GM18858 (cell line): Measurements from ENCODE around the gene NABP2.
A peak's percentile ranks its signal among the peaks of the same experiment; 100 is the strongest.
"Not testable (repeated sequence)": the region's sequence is repeated elsewhere in the genome, so short reads cannot be mapped to it uniquely, and the experiment has no call there.

Source experiments
- ATAC-seq: cut with Tn5 transposase; IDR thresholded peaks from one replicate; pipeline ENCODE4 v1.9.1; 2021; ENCODE audit not compliant: unreplicated experiment

The NABP2 gene

GRCh38 chr12:56224102-56224701 is at the start of gene NABP2:
TSS of gene NABP2 (plus strand) at chr12:56224342. CDS start at chr12:56224857, 515 bp downstream.
- peak; percentile 66 for ATAC-seq

DNA sequence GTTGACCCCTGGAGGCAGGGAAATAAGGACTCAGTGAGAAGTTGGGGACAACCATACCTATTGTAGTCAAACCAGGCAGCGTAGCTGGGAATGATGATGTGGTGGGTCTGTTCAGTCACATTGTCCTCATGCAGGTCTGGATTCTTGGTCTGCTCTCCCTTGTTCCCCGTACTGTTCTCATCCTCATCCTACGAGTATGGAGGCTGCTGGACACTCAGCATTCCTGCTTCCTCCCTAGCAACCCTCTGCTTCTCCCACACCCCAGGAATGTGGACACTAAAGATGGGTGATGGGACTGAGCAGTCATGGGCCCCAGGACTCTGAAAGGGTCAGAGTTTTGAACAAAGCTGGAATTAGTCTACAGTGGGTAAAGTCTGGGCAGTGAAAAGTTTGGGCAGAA is 45.8 kb upstream of the NABP2 start:
- ATAC-seq: no peak

GRCh38 chr12:56186957-56187356 is 37.2 kb upstream of the NABP2 start:
- ATAC-seq: no peak

GRCh38 chr12:56188131-56188777 is 35.9 kb upstream of the NABP2 start:
- ATAC-seq: no peak

GRCh38 chr12:56188778-56189098 is 35.4 kb upstream of the NABP2 start:
- no peak for ATAC-seq

GRCh38 chr12:56189099-56189917 is 34.8 kb upstream of the NABP2 start, which contains the start of gene SMARCC2:
TSS of gene SMARCC2 (minus strand) at chr12:56189483. CDS start at chr12:56189461, 22 bp downstream.
- ATAC-seq: no peak

DNA sequence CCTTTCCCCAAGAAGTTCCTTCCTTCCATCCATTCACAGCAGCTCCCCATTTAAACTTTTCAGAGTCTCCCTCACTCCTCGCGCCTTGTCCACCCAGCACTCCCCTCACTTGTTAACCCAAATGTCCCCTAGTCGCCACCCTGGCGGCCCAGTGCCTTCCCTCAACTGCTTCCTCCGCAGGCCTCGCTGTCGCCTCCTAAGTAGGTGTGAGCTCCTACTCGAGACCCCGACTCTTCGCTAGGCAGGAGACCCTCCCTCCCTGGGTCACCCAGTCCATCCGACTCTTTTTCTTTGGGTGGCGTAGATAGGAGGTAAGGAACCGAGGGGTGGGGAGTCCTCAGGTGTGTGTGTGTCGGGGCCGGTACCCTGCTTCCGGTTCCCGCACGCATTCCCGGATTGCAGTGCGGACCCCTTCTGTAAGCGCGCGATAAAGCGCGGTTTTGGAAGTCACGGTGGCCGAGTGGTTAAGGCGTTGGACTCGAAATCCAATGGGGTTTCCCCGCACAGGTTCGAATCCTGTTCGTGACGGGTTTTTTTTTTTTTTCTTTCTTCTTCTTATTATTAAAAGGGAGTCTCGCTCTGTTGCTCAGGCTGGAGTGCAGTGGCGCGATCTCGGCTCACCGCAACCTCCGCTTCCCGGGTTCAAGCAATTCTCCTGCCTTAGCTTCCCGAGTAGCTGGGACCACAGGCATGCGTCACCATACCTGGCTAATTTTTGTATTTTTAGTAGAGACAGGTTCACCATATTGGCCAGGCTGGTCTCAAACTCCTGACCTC is 34.0 kb upstream of the NABP2 start:
- no peak for ATAC-seq

DNA sequence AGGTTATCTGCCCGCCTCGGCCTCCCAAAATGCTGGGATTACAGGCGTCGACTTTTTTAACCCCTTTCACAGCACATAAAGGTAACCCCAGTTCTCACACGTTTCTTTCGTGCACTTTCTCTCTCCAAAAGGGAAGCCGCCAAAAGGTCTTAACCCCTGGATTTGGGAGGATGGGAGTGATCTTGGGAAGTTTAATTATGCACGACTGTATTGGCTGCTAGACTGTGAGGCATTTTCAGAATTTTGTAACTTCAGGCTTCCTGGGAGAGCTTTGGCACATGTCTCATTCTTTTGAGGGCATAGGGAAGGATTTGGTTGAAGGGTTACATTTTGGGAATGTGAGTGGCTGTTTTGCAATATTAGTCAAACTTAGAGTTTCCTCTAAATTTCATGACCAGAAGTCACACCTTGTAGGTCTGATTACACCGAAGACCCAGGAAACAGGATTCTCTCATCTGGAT is 33.4 kb upstream of the NABP2 start:
- ATAC-seq: no peak

DNA sequence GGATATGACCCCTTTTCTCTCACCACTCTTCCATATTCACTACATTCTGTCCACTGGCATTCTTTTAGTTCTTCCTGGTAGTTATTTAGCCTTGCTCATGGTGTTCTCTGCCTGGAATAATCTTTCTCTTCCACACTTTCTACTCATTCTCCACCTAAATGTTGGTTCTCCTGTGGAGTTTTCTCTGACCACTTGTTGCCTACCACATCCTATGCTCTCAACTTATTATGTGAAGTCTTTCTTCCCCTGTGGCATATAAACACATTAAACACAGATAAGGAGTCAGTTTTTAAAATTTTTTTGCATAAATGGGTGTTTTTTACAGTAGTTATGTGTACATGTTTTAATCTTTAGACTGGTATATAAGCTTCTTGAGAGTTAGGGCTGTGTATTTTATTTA is 31.6 kb upstream of the NABP2 start:
- ATAC-seq: no peak

- ATAC-seq: no peak
Measured at GRCh38 chr12:56193025-56193578, 31.0 kb upstream of the NABP2 start.

DNA sequence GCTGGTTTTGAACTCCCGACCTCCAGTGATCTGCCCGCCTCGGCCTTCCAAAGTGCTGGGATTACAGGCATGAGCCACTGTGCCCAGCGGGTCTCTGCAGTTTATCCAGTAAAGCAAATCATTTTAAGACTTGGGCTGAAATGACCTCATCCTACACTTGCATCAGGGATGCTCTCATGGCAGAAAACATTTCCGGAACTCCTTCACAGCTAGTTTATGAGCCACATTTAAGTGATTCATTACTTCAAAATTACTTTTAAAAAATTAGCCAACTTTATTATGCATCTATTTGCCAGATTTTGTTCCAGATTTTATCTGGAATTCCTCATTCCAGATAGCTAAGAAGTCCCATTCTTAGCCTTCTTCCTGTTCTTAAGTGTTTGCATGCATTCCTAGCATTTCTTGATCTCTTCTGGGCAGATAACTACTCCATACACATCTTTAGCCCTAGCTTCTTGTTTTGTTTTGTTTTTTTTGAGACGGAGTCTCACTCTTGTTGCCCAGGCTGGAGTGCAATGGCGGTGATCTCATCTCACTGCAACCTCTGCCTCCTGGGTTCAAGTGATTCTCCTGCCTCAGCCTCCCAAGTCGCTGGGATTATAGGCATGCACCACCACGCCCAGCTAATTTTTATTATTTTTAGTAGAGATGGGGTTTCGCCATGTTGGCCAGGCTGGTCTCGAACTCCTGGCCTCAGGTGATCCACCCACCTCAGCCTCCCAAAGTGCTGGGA is 27.2 kb upstream of the NABP2 start:
- ATAC-seq: not testable (repeated sequence)

DNA sequence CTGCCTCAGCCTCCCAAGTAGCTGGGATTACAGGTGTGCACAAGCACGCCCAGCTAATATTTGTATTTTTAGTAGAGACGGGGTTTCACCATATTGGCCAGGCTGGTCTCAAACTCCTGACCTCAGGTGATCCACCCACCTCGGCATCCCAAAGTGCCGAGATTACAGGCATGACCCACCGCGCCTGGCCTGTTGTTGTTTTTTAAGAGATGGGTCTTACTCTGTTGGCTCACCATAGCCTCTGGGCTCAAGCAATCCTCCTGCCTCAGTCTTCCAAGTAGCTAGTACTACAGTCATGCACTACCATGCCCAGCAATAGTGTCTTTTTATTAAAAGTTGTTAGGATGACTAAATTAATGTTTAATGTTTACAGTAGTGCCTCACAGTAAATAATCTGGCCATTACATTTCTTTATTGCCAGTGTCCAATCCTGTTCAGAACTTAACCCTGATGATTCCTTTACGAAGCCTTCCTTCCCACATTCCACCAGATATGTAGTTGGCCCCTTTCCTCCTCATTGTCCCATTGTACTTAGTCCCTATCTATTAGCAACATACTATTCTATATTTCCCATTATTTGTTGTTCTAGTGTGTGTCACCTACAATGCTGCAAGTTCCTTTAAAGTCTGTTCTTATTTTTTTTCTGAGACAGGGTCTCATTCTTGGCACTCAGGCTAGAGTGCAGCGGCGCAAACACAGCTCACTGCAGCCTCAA is 26.1 kb upstream of the NABP2 start:
- no peak for ATAC-seq

- no peak for ATAC-seq
Measured at GRCh38 chr12:56198836-56199235, 25.3 kb upstream of the NABP2 start.

DNA sequence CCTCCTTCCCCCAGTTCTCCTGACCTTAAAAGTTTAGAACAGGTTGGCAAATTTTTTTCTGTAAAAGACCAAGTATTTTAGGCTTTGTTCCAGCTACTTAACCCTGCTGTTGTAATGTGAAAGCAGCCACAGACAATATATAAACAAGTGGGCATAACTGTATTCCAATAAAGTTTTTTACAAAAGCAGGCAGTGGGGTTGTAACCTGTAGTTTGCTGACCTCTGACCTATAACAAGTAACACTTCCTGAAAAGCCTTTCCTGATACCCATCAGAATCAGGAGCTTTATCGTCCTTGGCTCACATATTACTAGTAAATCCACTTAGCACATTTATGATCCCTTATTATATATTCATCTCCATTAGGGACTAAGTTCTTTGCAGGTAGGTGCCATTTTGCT is 21.8 kb upstream of the NABP2 start:
- no peak for ATAC-seq

- ATAC-seq: no peak
Measured at GRCh38 chr12:56202838-56203237, 21.3 kb upstream of the NABP2 start.

DNA sequence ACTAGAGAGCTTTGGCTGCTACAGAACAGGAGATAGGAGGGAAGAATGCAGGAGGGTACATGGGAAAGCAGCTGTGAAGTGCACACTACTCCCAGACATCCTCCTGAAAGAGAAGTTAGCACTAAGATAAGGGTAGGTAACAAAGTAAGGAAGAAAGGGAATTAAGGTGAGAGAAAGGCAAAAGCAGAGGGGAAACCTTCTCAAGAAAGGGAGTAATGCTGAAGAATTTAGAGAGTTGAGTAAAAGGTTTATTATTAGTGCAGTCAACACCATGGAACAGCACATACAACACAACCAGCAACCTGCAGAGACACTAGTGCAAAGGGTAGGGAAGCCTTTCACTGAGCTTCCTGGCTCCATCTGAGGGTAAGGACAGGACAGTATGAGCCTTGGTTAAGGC is 19.9 kb upstream of the NABP2 start:
- no peak for ATAC-seq

- ATAC-seq: no peak
Measured at GRCh38 chr12:56205445-56205844, 18.7 kb upstream of the NABP2 start.

DNA sequence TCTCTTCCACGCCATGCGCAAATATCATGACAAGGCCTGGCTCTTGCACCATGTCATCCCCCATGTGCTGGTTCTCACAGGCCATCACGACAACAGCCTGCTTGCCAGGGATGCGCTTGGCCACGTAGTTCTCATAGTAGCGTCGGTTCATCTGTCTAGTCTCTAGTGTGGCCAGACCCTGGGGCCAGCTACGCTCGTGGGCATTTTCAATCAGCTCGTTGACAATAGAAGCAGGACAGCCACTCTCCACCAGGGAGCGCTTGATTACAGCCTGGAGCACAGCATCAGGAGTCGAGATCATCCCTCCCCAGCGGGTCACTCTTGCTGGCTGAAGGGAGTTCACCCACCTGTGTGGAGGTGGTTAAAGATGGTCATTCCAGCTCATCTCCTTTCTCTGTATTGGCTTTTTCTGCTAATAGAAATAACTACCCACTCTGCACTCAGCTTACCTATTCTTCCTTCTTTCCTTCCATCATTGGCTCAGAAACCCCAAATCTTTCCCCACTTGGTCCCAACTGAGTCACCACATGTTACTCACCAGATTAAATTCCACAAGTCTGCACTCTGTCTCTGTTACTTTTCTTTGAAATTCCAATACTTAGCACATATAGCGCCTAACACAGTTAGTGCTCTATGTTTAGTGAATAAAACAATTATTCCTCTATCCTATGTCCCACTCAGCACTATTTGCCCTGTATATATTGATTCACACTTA is 17.5 kb upstream of the NABP2 start:
- no peak for ATAC-seq

GRCh38 chr12:56208006-56208405 is 16.1 kb upstream of the NABP2 start:
- no peak for ATAC-seq
